KMS-11 (cell line): ENCODE results near the gene ARHGEF10L.

Experiments
- H2AFZ ChIP-seq: fragments of 200-600 bp; sonication (generic); 2 replicates; pipeline ENCODE4 v1.6.1; 2016; ENCODE audit warnings: antibody characterized with exemption, mixed run types, low read depth
- H3K27ac ChIP-seq: fragments of 200-600 bp; sonication (generic); 2 replicates; pipeline ENCODE4 v1.6.1; 2016; ENCODE audit warnings: mild to moderate bottlenecking, mixed run types
- H3K27me3 ChIP-seq: fragments of 200-600 bp; sonication (generic); 2 replicates; pipeline ENCODE4 v1.6.1; 2017; ENCODE audit warnings: mild to moderate bottlenecking, low read depth, mixed run types, moderate library complexity; ENCODE audit not compliant: insufficient read depth
- H3K36me3 ChIP-seq: fragments of 200-600 bp; sonication (generic); 2 replicates; pipeline ENCODE4 v1.6.1; 2017; ENCODE audit warnings: mild to moderate bottlenecking, mixed run types; ENCODE audit not compliant: insufficient read depth
- H3K4me1 ChIP-seq: fragments of 200-600 bp; sonication (generic); 2 replicates; pipeline ENCODE4 v1.6.1; 2016; ENCODE audit warnings: mild to moderate bottlenecking, low read depth, mixed run types; ENCODE audit not compliant: poor library complexity, severe bottlenecking
- H3K4me2 ChIP-seq: fragments of 200-600 bp; sonication (generic); 2 replicates; pipeline ENCODE4 v1.7.0; 2016; ENCODE audit warnings: mild to moderate bottlenecking, mixed run types
- H3K4me3 ChIP-seq: fragments of 200-600 bp; sonication (generic); IDR thresholded peaks from 2 replicates; pipeline ENCODE4 v1.6.1; 2017; ENCODE audit warnings: low read depth, low read length, mixed read lengths; ENCODE audit not compliant: insufficient read depth
- H3K79me2 ChIP-seq: fragments of 200-600 bp; sonication (generic); 2 replicates; pipeline ENCODE4 v1.6.1; 2016; ENCODE audit warnings: low read depth, mixed run types; ENCODE audit not compliant: insufficient read depth
- H3K9ac ChIP-seq: fragments of 200-600 bp; sonication (generic); 2 replicates; pipeline ENCODE4 v1.6.1; 2016; ENCODE audit warnings: mild to moderate bottlenecking, mixed run types
- H4K20me1 ChIP-seq: fragments of 200-600 bp; sonication (generic); 2 replicates; pipeline ENCODE4 v1.6.1; 2016; ENCODE audit warnings: mild to moderate bottlenecking, mixed run types; ENCODE audit not compliant: insufficient read depth
- CTCF ChIP-seq: fragments of 200-600 bp; sonication (generic); conservative IDR thresholded peaks from 2 replicates; pipeline ENCODE4 v1.6.1; 2017; ENCODE audit warnings: low read depth, mild to moderate bottlenecking, antibody characterized with exemption, low read length, moderate library complexity, mixed read lengths

Gene ARHGEF10L

GRCh38 chr1:17614586-17614985 is 75.1 kb downstream of the ARHGEF10L start:
- H2AFZ ChIP-seq, result no peak overlapping the region
- H3K4me1 ChIP-seq, result no peaks in the 10 kb centered on the region
- no peaks in the 10 kb centered on the region for H4K20me1 ChIP-seq
- H3K79me2 ChIP-seq, result no peaks in the 10 kb centered on the region
- H3K27me3 ChIP-seq, result peaks cover 9% of the 10 kb centered on the region; the same call in 1 of the 2 replicates
- no peak overlapping the region for H3K4me2 ChIP-seq
- no peak for TF ChIP-seq CTCF
- no peak overlapping the region for H3K9ac ChIP-seq
- no peak overlapping the region for H3K4me3 ChIP-seq
- no peak overlapping the region for H3K27ac ChIP-seq
- H3K36me3 ChIP-seq, result no peaks in the 10 kb centered on the region

- Histone ChIP-seq H3K27me3 (peaks cover 9% of the 10 kb centered on the region; the same call in 1 of the 2 replicates), H3K4me1 (no peaks in the 10 kb centered on the region), H3K36me3 (no peaks in the 10 kb centered on the region), H3K79me2 (no peaks in the 10 kb centered on the region), H4K20me1 (no peaks in the 10 kb centered on the region), H3K4me3 (no peak overlapping the region), H3K4me2 (no peak overlapping the region), H2AFZ (no peak overlapping the region), H3K27ac (no peak overlapping the region), H3K9ac (no peak overlapping the region)
- no peak for TF ChIP-seq CTCF
Observed at GRCh38 chr1:17615157-17615556, 75.7 kb downstream of the ARHGEF10L start.

- TF ChIP-seq CTCF, result no peak
- H3K36me3 ChIP-seq, result no peaks in the 10 kb centered on the region
- peaks cover 11% of the 10 kb centered on the region; the same call in 1 of the 2 replicates for H3K27me3 ChIP-seq
Observed at GRCh38 chr1:17615959-17616358, 76.5 kb downstream of the ARHGEF10L start.

GRCh38 chr1:17616731-17617279 is 77.3 kb downstream of the ARHGEF10L start:
- H3K27ac ChIP-seq, result no peak overlapping the region
- no peaks in the 10 kb centered on the region for H3K4me1 ChIP-seq
- H3K27me3 ChIP-seq, result peaks cover 17% of the 10 kb centered on the region; the same call in 1 of the 2 replicates
- H4K20me1 ChIP-seq, result no peaks in the 10 kb centered on the region
- H3K4me3 ChIP-seq, result no peak overlapping the region
- no peak for TF ChIP-seq CTCF
- no peak overlapping the region for H3K4me2 ChIP-seq
- no peaks in the 10 kb centered on the region for H3K36me3 ChIP-seq
- no peak overlapping the region for H3K9ac ChIP-seq
- no peak overlapping the region for H2AFZ ChIP-seq
- no peaks in the 10 kb centered on the region for H3K79me2 ChIP-seq

More at GRCh38 chr1:17615959-17616358, 76.5 kb downstream of the ARHGEF10L start:
- H3K4me3 ChIP-seq, result no peak overlapping the region
- H3K79me2 ChIP-seq, result no peaks in the 10 kb centered on the region
- no peaks in the 10 kb centered on the region for H3K4me1 ChIP-seq
- H2AFZ ChIP-seq, result no peak overlapping the region
- H3K4me2 ChIP-seq, result no peak overlapping the region
- no peak overlapping the region for H3K27ac ChIP-seq
- H3K9ac ChIP-seq, result no peak overlapping the region
- no peaks in the 10 kb centered on the region for H4K20me1 ChIP-seq
